Erythroblast (primary cell): Measurements from ENCODE around the gene SH2D7.

Source experiments
- GATA1 ChIP-seq: IDR thresholded peaks from 2 replicates; pipeline ENCODE4 v1.6.1; 2011; ENCODE audit warnings: low read depth, mild to moderate bottlenecking, control low read depth, low read length, moderate library complexity
- POLR2A ChIP-seq: IDR thresholded peaks from 2 replicates; pipeline ENCODE4 v1.6.1; 2011; ENCODE audit warnings: mild to moderate bottlenecking, low read length

GRCh38 chr15:78131295-78132061 is 39.1 kb downstream of the SH2D7 start, which contains the start of gene CIB2:
- no peak for TF ChIP-seq POLR2A
- no peak for TF ChIP-seq GATA1
